Panc1 (cell line): Measurements from ENCODE around the gene SLC4A8. TPM values are rescaled to one million over a fixed set of nuclear protein-coding genes. Genes with fewer than 3 reads are reported as not detected.
A peak's percentile ranks its signal among the peaks of the same experiment; 100 is the strongest.

Source experiments
- ATAC-seq: fragments of 200-7000 bp; cut with Tn5 transposase; 2 replicates; pipeline ENCODE4 v1.9.1; 2020; ENCODE audit warnings: mild to moderate bottlenecking, moderate library complexity
- BruUV-seq: library from RNA; stranded (reverse); fragments of 400-500 nt; replicated peaks from 2 replicates; lab custom pipeline; 2021; lab: Mats Ljungman, UMichigan
- CTCF ChIA-PET: fragments of 300-600 bp; sonication (Branson Sonifier 250); formaldehyde crosslinking; loops from one replicate; lab custom pipeline; 2022; ENCODE audit warnings: antibody characterized with exemption; lab: Charles Lee
- POLR2A ChIA-PET: fragments of 300-600 bp; sonication (Branson Sonifier 250); formaldehyde crosslinking; loops from one replicate; lab custom pipeline; 2022; ENCODE audit warnings: antibody characterized with exemption; lab: Charles Lee
- DNase-seq: peaks from one replicate; pipeline ENCODE4 v3.0.0-alpha.2; 2010; ENCODE audit warnings: low read depth, low spot score
- H3K27ac ChIP-seq: 2 replicates; pipeline ENCODE4 v1.5.1; 2011; ENCODE audit warnings: mild to moderate bottlenecking, low read length, inconsistent platforms
- H3K27me3 ChIP-seq: fragments of 200-500 bp; sonication (Bioruptor generic); 2 replicates; pipeline ENCODE4 v1.6.0; 2014; ENCODE audit warnings: low read length, inconsistent platforms; ENCODE audit not compliant: control insufficient read depth, insufficient read depth
- H3K36me3 ChIP-seq: fragments of 200-500 bp; sonication (Bioruptor generic); 2 replicates; pipeline ENCODE4 v1.5.1; 2014; ENCODE audit warnings: inconsistent platforms, mild to moderate bottlenecking, low read length, moderate library complexity; ENCODE audit not compliant: control insufficient read depth, insufficient read depth
- H3K4me1 ChIP-seq: 2 replicates; pipeline ENCODE4 v1.5.1; 2011; ENCODE audit warnings: inconsistent platforms, mild to moderate bottlenecking, low read length, moderate library complexity; ENCODE audit not compliant: control insufficient read depth, insufficient read depth
- H3K4me3 ChIP-seq, 2 experiments: 2 replicates each; pipeline ENCODE4 v1.5.1; 2011 to 2012; ENCODE audit warnings: low read depth in 2 of 2, low read length in 2 of 2, mild to moderate bottlenecking in 2 of 2, inconsistent platforms in 1 of 2, moderate library complexity in 1 of 2
- H3K9me3 ChIP-seq: fragments of 200-500 bp; sonication (Bioruptor generic); 2 replicates; pipeline ENCODE4 v1.5.1; 2014; ENCODE audit warnings: low read depth, mild to moderate bottlenecking, inconsistent platforms, low read length, moderate library complexity; ENCODE audit not compliant: control insufficient read depth, insufficient read depth
- CTCF ChIP-seq: fragments of 450-650 bp; IDR thresholded peaks from 2 replicates; pipeline ENCODE4 v1.5.1; 2017; ENCODE audit warnings: mild to moderate bottlenecking
- POLR2AphosphoS5 ChIP-seq: IDR thresholded peaks from 2 replicates; pipeline ENCODE4 v1.6.1; 2012; ENCODE audit warnings: mild to moderate bottlenecking, low read depth, low read length, moderate library complexity
- REST ChIP-seq, 2 experiments: IDR thresholded peaks; 2 replicates each; pipeline ENCODE4 v1.6.1; 2011 to 2012; ENCODE audit warnings: low read depth in 2 of 2, control low read depth in 1 of 2, low read length in 1 of 2, mild to moderate bottlenecking in 1 of 2, moderate library complexity in 1 of 2; ENCODE audit not compliant: insufficient read depth in 1 of 2
- in situ Hi-C: cut with HindIII; loops from 2 replicates; pipeline ENCODE4 v1.10.0; 2016; ENCODE audit warnings: low sequenced_read_pairs, low pct_unique_long_range_greater_than_20kb
- intact Hi-C: fragments of 100-400 bp; cut with micrococcal nuclease; formaldehyde crosslinking; loops from one replicate; pipeline ENCODE4 v1.10.0; 2022; ENCODE audit not compliant: unreplicated experiment
- total RNA-seq: library from RNA; stranded (reverse); gene quantifications from one replicate; pipeline ENCODE4 v1.2.1, GENCODE V29; 2021; ENCODE audit not compliant: unreplicated experiment

Gene SLC4A8
- total RNA-seq, 1 experiment from 2014 or later = 18.8 TPM

GRCh38 chr12:51520576-51521325, 96.1 kb downstream of the SLC4A8 start:
- ChIA-PET POLR2A (no interaction called here), CTCF (interaction anchor here (0.6 to 0.7 kb wide), 2 partner anchors 8 to 98 kb away, joined by 3 read pairs; no protein-coding TSS in a partner anchor)
- Histone ChIP-seq H3K4me3 (no peak overlapping the region), H3K27ac (no peak overlapping the region), H3K4me1 (no peaks in the 10 kb centered on the region), H3K9me3 (no peaks in the 10 kb centered on the region), H3K27me3 (no peaks in the 10 kb centered on the region), H3K36me3 (no peaks in the 10 kb centered on the region)
- in situ Hi-C loops = no loop called here
- intact Hi-C loops = no loop called here
- DNase-seq (no peak), ATAC-seq (no peak)
- BruUV-seq = no TSS peak
- TF ChIP-seq CTCF (no peak), REST (IDR thresholded peaks at IDR 0.05; ENCODE audit: insufficient read depth in 1 of 2, low read depth in 2 of 2, low read length in 1 of 2) (no peak)

GRCh38 chr12:51521554-51522276, 97.1 kb downstream of the SLC4A8 start:
- DNase-seq (no peak), ATAC-seq (0 out of 2 replicates have a peak, but pooled peaks have one; percentile 34)
- Histone ChIP-seq H3K4me3 (no peak overlapping the region), H3K27me3 (no peaks in the 10 kb centered on the region), H3K9me3 (no peaks in the 10 kb centered on the region), H3K4me1 (no peaks in the 10 kb centered on the region), H3K27ac (no peak overlapping the region), H3K36me3 (no peaks in the 10 kb centered on the region)
- in situ Hi-C loops (no loop called here), intact Hi-C loops (loop anchor here (1.0 kb wide), 1 partner anchor 29 kb away; no protein-coding TSS in a partner anchor)
- BruUV-seq = no TSS peak
- POLR2A ChIA-PET = no interaction called here
- CTCF ChIA-PET = interaction anchor here (0.6 to 0.7 kb wide), 2 partner anchors 9 to 85 kb away, joined by 3 read pairs; no protein-coding TSS in a partner anchor
- TF ChIP-seq CTCF = peak; percentile 43; the same call in 1 of the 2 replicates
- no peak for TF ChIP-seq POLR2AphosphoS5
